GM12892 (cell line): Measurements from ENCODE around the gene S100A7A.
A peak's percentile ranks its signal among the peaks of the same experiment; 100 is the strongest.
"Not testable (repeated sequence)": the region's sequence is repeated elsewhere in the genome, so short reads cannot be mapped to it uniquely, and the experiment has no call there.

ENCODE experiments used
- DNase-seq: peaks from one replicate; pipeline ENCODE4 v3.0.0; 2011; ENCODE audit not compliant: insufficient read length
- FAIRE-seq: peaks from 2 replicates; lab custom pipeline; 2011; peaks lifted over from hg19 to GRCh38; lab: Jason Lieb, UNC
- POLR2A ChIP-seq: IDR thresholded peaks from 2 replicates; pipeline ENCODE4 v1.6.1; 2011; ENCODE audit warnings: low read depth, low read length, control low read depth
- POLR2AphosphoS5 ChIP-seq: IDR thresholded peaks from 2 replicates; pipeline ENCODE4 v1.6.1; 2011; ENCODE audit warnings: low read depth, low read length, control low read depth
- TAF1 ChIP-seq: IDR thresholded peaks from 2 replicates; pipeline ENCODE4 v1.6.1; 2011; ENCODE audit warnings: low read depth, mild to moderate bottlenecking, control low read depth, low read length, borderline replicate concordance

The S100A7A gene

GRCh38 chr1:153417136-153417888 lies 992 bp downstream of the S100A7A start:
- TF ChIP-seq TAF1 (no peak), POLR2AphosphoS5 (no peak), POLR2A (no peak)
- no peak for DNase-seq
- no peak for FAIRE-seq

- DNase-seq, FAIRE-seq: not testable (repeated sequence)
These were observed 2.6 kb downstream of the S100A7A start for GRCh38 chr1:153418758-153419435.

GRCh38 chr1:153419436-153419793 lies 3.1 kb downstream of the S100A7A start:
- FAIRE-seq: not testable (repeated sequence)

GRCh38 chr1:153420306-153420705 lies 4.0 kb downstream of the S100A7A start:
- TF ChIP-seq POLR2A: no peak
- TF ChIP-seq TAF1: no peak
- no peak for TF ChIP-seq POLR2AphosphoS5
- FAIRE-seq: no peak
- no peak for DNase-seq

More at GRCh38 chr1:153419436-153419793, 3.1 kb downstream of the S100A7A start:
- not testable (repeated sequence) for DNase-seq

GRCh38 chr1:153422450-153423068 lies 6.2 kb downstream of the S100A7A start:
- DNase-seq (peak; percentile 26), FAIRE-seq (peak; percentile 90)
- TF ChIP-seq TAF1: no peak
- TF ChIP-seq POLR2AphosphoS5: no peak
- TF ChIP-seq POLR2A: no peak

GRCh38 chr1:153426809-153427208 lies 10.5 kb downstream of the S100A7A start:
- no peak for TF ChIP-seq POLR2AphosphoS5
- TF ChIP-seq POLR2A: no peak
- TF ChIP-seq TAF1: no peak
- FAIRE-seq: no peak

GRCh38 chr1:153428073-153428638 lies 11.8 kb downstream of the S100A7A start:
- DNase-seq: no peak
- FAIRE-seq: no peak

More at GRCh38 chr1:153426809-153427208, 10.5 kb downstream of the S100A7A start:
- no peak for DNase-seq

GRCh38 chr1:153428791-153429190 lies 12.5 kb downstream of the S100A7A start:
- TF ChIP-seq TAF1 (no peak), POLR2AphosphoS5 (no peak), POLR2A (no peak)

More at GRCh38 chr1:153428073-153428638, 11.8 kb downstream of the S100A7A start:
- no peak for TF ChIP-seq POLR2AphosphoS5
- TF ChIP-seq POLR2A: no peak
- no peak for TF ChIP-seq TAF1

GRCh38 chr1:153429266-153430165 lies 13.2 kb downstream of the S100A7A start:
- TF ChIP-seq TAF1: no peak
- TF ChIP-seq POLR2A: no peak
- TF ChIP-seq POLR2AphosphoS5: no peak
- DNase-seq (no peak), FAIRE-seq (no peak)

More at GRCh38 chr1:153428791-153429190, 12.5 kb downstream of the S100A7A start:
- FAIRE-seq: no peak
- DNase-seq: no peak

GRCh38 chr1:153430166-153430553 lies 13.8 kb downstream of the S100A7A start:
- no peak for DNase-seq
- TF ChIP-seq TAF1 (no peak), POLR2A (no peak), POLR2AphosphoS5 (no peak)
- no peak for FAIRE-seq

GRCh38 chr1:153430561-153430960 lies 14.2 kb downstream of the S100A7A start:
- FAIRE-seq (no peak), DNase-seq (no peak)
- no peak for TF ChIP-seq TAF1
- TF ChIP-seq POLR2A: no peak
- no peak for TF ChIP-seq POLR2AphosphoS5
